HepG2 (cell line): Measurements from ENCODE around the gene LYPD4. TPM values are rescaled to one million over a fixed set of nuclear protein-coding genes. Genes with fewer than 3 reads are reported as not detected.

Experiments
- CREM ChIP-seq, 2 experiments: sonication (generic) in 1 of 2; formaldehyde crosslinking in 1 of 2; IDR thresholded peaks; 2 replicates each; pipeline versions ENCODE4 v1.4.0 to v1.6.1; 2016 to 2020; ENCODE audit warnings: antibody characterized with exemption in 1 of 2, mild to moderate bottlenecking in 1 of 2, missing genetic modification reagents in 1 of 2
- ELF3 ChIP-seq: IDR thresholded peaks from 2 replicates; pipeline ENCODE4 v1.6.1; 2016; ENCODE audit warnings: missing genetic modification reagents, missing compliant biosample characterization
- HDAC6 ChIP-seq: fragments of 200-600 bp; sonication (generic); IDR thresholded peaks from 2 replicates; pipeline ENCODE4 v1.7.0; 2017; ENCODE audit warnings: mild to moderate bottlenecking, antibody characterized with exemption, low read length, low read depth
- IKZF4 ChIP-seq: sonication (generic); formaldehyde crosslinking; IDR thresholded peaks from 2 replicates; pipeline ENCODE4 v1.5.1; 2020; ENCODE audit warnings: borderline replicate concordance, mild to moderate bottlenecking, low read depth, missing genetic modification reagents; ENCODE audit errors: not compliant biosample characterization
- ISL2 ChIP-seq: sonication (generic); formaldehyde crosslinking; IDR thresholded peaks from 2 replicates; pipeline ENCODE4 v1.5.0; 2020; ENCODE audit warnings: missing genetic modification reagents
- KLF12 ChIP-seq: sonication (generic); formaldehyde crosslinking; IDR thresholded peaks from 2 replicates; pipeline ENCODE4 v1.4.0; 2020; ENCODE audit warnings: missing genetic modification reagents, borderline replicate concordance
- LCORL ChIP-seq, 2 experiments: fragments of 450-650 bp in 1 of 2; sonication (generic) in 1 of 2; formaldehyde crosslinking in 1 of 2; IDR thresholded peaks; 2 replicates each; pipeline versions ENCODE4 v1.5.0 to v1.6.1; 2017 to 2020; ENCODE audit warnings: antibody characterized with exemption in 1 of 2, missing genetic modification reagents in 1 of 2
- MAFG ChIP-seq: sonication (generic); formaldehyde crosslinking; IDR thresholded peaks from 2 replicates; pipeline ENCODE4 v1.5.1; 2020; ENCODE audit warnings: mild to moderate bottlenecking, missing genetic modification reagents
- NFATC3 ChIP-seq: sonication (generic); formaldehyde crosslinking; IDR thresholded peaks from 2 replicates; pipeline ENCODE4 v1.5.1; 2020; ENCODE audit warnings: mild to moderate bottlenecking, missing genetic modification reagents
- RBM39 ChIP-seq: fragments of 200-400 bp; formaldehyde crosslinking; IDR thresholded peaks from one replicate; pipeline ENCODE4 v1.6.1; 2018; ENCODE audit warnings: antibody characterized with exemption, mild to moderate bottlenecking, low read depth, low read length; ENCODE audit not compliant: poor library complexity, severe bottlenecking
- SMARCE1 ChIP-seq: fragments of 450-650 bp; IDR thresholded peaks from 2 replicates; pipeline ENCODE4 v1.6.1; 2017; ENCODE audit warnings: borderline replicate concordance
- TBX3 ChIP-seq: fragments of 450-650 bp; IDR thresholded peaks from 2 replicates; pipeline ENCODE4 v1.6.1; 2017; ENCODE audit warnings: antibody characterized with exemption, mild to moderate bottlenecking, inconsistent platforms, borderline replicate concordance
- ZNF468 ChIP-seq: sonication (generic); formaldehyde crosslinking; IDR thresholded peaks from 2 replicates; pipeline ENCODE4 v1.8.0; 2022; ENCODE audit warnings: mild to moderate bottlenecking, moderate library complexity, missing genetic modification reagents
- ZNF605 ChIP-seq: sonication (generic); formaldehyde crosslinking; IDR thresholded peaks from 2 replicates; pipeline ENCODE4 v1.8.0; 2022; ENCODE audit warnings: mild to moderate bottlenecking, missing genetic modification reagents
- polyA plus RNA-seq, 8 experiments: library from polyadenylated mRNA; depleted of rRNA in 3 of 8; stranded (reverse) in 7 of 8; unstranded in 1 of 8; fragments of >200 nt; fragmentation: Illumina TruSeq in 4 of 8; extraction: Trizol in 4 of 8; gene quantifications; 2 replicates each; pipeline versions ENCODE4 v1.2.1 to v1.2.3, GENCODE V29; 2011 to 2016; ENCODE audit warnings: low read depth in 4 of 8, missing spikeins in 1 of 8, mixed read lengths in 1 of 8; ENCODE audit not compliant: insufficient read depth in 1 of 8
- total RNA-seq, 5 experiments: library from RNA; depleted of rRNA; stranded (reverse); fragments of >200 nt; fragmentation: Illumina TruSeq; extraction: Trizol; gene quantifications; 2 replicates each; pipeline ENCODE4 v1.2.3, GENCODE V29; 2016; ENCODE audit warnings: low read depth in 1 of 5
- TF ChIP-seq, protein P1 (sequence below): sonication (generic); formaldehyde crosslinking; IDR thresholded peaks from 2 replicates; pipeline ENCODE4 v1.9.0; 2021; ENCODE audit warnings: missing genetic modification reagents, borderline replicate concordance
- TF ChIP-seq, protein P2 (sequence below): IDR thresholded peaks from 2 replicates; pipeline ENCODE4 v1.6.1; 2016; ENCODE audit warnings: low read depth, control low read depth
- TF ChIP-seq, protein P3 (sequence below), 2 experiments: sonication (generic) in 1 of 2; formaldehyde crosslinking in 1 of 2; IDR thresholded peaks; 2 replicates each; pipeline versions ENCODE4 v1.5.1 to v1.6.1; 2011 to 2020; ENCODE audit warnings: borderline replicate concordance in 1 of 2, low read depth in 1 of 2, low read length in 1 of 2, mild to moderate bottlenecking in 1 of 2, missing genetic modification reagents in 1 of 2, moderate library complexity in 1 of 2
- TF ChIP-seq, protein P4 (sequence below): sonication (generic); formaldehyde crosslinking; IDR thresholded peaks from 2 replicates; pipeline ENCODE4 v1.4.0; 2020; ENCODE audit warnings: missing genetic modification reagents

Gene LYPD4
- total and polyA plus RNA-seq, 2 of the 13 experiments (the other 11 are each of a cell fraction or from before 2014, with no cell fraction given) = not detected

GRCh38 chr19:41887711-41888382 lies 43.4 kb upstream of the LYPD4 start (continued):
- TF ChIP-seq MAFG = no peak
- no peak for TF ChIP-seq ZNF468 (CRISPR knock-in tag)
- peak; percentile 64 for TF ChIP-seq RBM39
- peak; percentile 55 for TF ChIP-seq CREM (IDR thresholded peaks at IDR 0.05)
- TF ChIP-seq CREM (CRISPR knock-in tag; IDR thresholded peaks at IDR 0.05) = no peak
- TF ChIP-seq NFATC3 = no peak
- TF ChIP-seq LCORL (IDR thresholded peaks at IDR 0.05) = no peak
- TF ChIP-seq LCORL (CRISPR knock-in tag; IDR thresholded peaks at IDR 0.05) = peak; percentile 79
- peak; percentile 78 for TF ChIP-seq ZNF605 (CRISPR knock-in tag)
- TF ChIP-seq IKZF4 = no peak
- TF ChIP-seq TBX3 = peak; percentile 98
- TF ChIP-seq SMARCE1 = no peak
- TF ChIP-seq, protein P1, sequence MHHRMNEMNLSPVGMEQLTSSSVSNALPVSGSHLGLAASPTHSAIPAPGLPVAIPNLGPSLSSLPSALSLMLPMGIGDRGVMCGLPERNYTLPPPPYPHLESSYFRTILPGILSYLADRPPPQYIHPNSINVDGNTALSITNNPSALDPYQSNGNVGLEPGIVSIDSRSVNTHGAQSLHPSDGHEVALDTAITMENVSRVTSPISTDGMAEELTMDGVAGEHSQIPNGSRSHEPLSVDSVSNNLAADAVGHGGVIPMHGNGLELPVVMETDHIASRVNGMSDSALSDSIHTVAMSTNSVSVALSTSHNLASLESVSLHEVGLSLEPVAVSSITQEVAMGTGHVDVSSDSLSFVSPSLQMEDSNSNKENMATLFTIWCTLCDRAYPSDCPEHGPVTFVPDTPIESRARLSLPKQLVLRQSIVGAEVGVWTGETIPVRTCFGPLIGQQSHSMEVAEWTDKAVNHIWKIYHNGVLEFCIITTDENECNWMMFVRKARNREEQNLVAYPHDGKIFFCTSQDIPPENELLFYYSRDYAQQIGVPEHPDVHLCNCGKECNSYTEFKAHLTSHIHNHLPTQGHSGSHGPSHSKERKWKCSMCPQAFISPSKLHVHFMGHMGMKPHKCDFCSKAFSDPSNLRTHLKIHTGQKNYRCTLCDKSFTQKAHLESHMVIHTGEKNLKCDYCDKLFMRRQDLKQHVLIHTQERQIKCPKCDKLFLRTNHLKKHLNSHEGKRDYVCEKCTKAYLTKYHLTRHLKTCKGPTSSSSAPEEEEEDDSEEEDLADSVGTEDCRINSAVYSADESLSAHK (CRISPR knock-in tag) = no peak
- TF ChIP-seq ISL2 (CRISPR knock-in tag) = peak; percentile 77
- TF ChIP-seq, protein P2, sequence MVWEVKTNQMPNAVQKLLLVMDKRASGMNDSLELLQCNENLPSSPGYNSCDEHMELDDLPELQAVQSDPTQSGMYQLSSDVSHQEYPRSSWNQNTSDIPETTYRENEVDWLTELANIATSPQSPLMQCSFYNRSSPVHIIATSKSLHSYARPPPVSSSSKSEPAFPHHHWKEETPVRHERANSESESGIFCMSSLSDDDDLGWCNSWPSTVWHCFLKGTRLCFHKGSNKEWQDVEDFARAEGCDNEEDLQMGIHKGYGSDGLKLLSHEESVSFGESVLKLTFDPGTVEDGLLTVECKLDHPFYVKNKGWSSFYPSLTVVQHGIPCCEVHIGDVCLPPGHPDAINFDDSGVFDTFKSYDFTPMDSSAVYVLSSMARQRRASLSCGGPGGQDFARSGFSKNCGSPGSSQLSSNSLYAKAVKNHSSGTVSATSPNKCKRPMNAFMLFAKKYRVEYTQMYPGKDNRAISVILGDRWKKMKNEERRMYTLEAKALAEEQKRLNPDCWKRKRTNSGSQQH (CRISPR knock-in tag) = 0 out of 2 replicates have a peak, but pooled peaks have one; percentile 37
- peak; percentile 55; the same call in 1 of the 2 replicates for TF ChIP-seq ELF3 (CRISPR knock-in tag)
- TF ChIP-seq KLF12 = no peak
- TF ChIP-seq, protein P3, sequence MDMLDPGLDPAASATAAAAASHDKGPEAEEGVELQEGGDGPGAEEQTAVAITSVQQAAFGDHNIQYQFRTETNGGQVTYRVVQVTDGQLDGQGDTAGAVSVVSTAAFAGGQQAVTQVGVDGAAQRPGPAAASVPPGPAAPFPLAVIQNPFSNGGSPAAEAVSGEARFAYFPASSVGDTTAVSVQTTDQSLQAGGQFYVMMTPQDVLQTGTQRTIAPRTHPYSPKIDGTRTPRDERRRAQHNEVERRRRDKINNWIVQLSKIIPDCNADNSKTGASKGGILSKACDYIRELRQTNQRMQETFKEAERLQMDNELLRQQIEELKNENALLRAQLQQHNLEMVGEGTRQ (IDR thresholded peaks at IDR 0.05; ENCODE audit: low read depth, low read length) = no peak
- TF ChIP-seq, protein P3 (CRISPR knock-in tag; IDR thresholded peaks at IDR 0.05; ENCODE audit: borderline replicate concordance) = no peak
- TF ChIP-seq, protein P4, sequence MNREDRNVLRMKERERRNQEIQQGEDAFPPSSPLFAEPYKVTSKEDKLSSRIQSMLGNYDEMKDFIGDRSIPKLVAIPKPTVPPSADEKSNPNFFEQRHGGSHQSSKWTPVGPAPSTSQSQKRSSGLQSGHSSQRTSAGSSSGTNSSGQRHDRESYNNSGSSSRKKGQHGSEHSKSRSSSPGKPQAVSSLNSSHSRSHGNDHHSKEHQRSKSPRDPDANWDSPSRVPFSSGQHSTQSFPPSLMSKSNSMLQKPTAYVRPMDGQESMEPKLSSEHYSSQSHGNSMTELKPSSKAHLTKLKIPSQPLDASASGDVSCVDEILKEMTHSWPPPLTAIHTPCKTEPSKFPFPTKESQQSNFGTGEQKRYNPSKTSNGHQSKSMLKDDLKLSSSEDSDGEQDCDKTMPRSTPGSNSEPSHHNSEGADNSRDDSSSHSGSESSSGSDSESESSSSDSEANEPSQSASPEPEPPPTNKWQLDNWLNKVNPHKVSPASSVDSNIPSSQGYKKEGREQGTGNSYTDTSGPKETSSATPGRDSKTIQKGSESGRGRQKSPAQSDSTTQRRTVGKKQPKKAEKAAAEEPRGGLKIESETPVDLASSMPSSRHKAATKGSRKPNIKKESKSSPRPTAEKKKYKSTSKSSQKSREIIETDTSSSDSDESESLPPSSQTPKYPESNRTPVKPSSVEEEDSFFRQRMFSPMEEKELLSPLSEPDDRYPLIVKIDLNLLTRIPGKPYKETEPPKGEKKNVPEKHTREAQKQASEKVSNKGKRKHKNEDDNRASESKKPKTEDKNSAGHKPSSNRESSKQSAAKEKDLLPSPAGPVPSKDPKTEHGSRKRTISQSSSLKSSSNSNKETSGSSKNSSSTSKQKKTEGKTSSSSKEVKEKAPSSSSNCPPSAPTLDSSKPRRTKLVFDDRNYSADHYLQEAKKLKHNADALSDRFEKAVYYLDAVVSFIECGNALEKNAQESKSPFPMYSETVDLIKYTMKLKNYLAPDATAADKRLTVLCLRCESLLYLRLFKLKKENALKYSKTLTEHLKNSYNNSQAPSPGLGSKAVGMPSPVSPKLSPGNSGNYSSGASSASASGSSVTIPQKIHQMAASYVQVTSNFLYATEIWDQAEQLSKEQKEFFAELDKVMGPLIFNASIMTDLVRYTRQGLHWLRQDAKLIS (CRISPR knock-in tag) = no peak
- no peak for TF ChIP-seq HDAC6
